H1 (cell line): Measurements from ENCODE around the gene CP. TPM values are rescaled to one million over a fixed set of nuclear protein-coding genes. Genes with fewer than 3 reads are reported as not detected.
A peak's percentile ranks its signal among the peaks of the same experiment; 100 is the strongest.

Experiments used
- CTCF ChIA-PET: fragments of 300-600 bp; sonication (Branson Sonifier 250); formaldehyde crosslinking; loops from one replicate; lab custom pipeline; 2021; ENCODE audit not compliant: partially characterized antibody; lab: Charles Lee
- POLR2A ChIA-PET: fragments of 300-600 bp; sonication (Branson Sonifier 250); formaldehyde crosslinking; loops from one replicate; lab custom pipeline; 2021; ENCODE audit warnings: inconsistent platforms; ENCODE audit not compliant: partially characterized antibody; lab: Charles Lee
- DNase-seq, 2 experiments: peaks; one replicate each; pipeline versions ENCODE4 v3.0.0 to v3.0.0-alpha.2; 2010 to 2022; ENCODE audit warnings: low spot score in 2 of 2, low read depth in 1 of 2, mixed read lengths in 1 of 2
- FAIRE-seq: peaks from 2 replicates; lab custom pipeline; 2011; peaks lifted over from hg19 to GRCh38; lab: Jason Lieb, UNC
- H2AFZ ChIP-seq: 2 replicates; pipeline ENCODE4 v1.8.1; 2012; ENCODE audit warnings: low read length, inconsistent platforms
- H2AK5ac ChIP-seq: 2 replicates; pipeline ENCODE4 v1.6.1; 2013; ENCODE audit warnings: low read depth, low read length
- H2BK120ac ChIP-seq: replicated peaks from 2 replicates; pipeline ENCODE3; 2013; ENCODE audit warnings: low read depth, low read length, inconsistent platforms
- H2BK12ac ChIP-seq: 2 replicates; pipeline ENCODE4 v1.6.1; 2013; ENCODE audit warnings: low read depth, low read length
- H2BK15ac ChIP-seq: 2 replicates; pipeline ENCODE4 v1.6.1; 2013; ENCODE audit warnings: low read length
- H2BK20ac ChIP-seq: 2 replicates; pipeline ENCODE4 v1.6.1; 2013; ENCODE audit warnings: low read length
- H2BK5ac ChIP-seq: 2 replicates; pipeline ENCODE4 v1.6.1; 2013; ENCODE audit warnings: low read depth, low read length
- H3K14ac ChIP-seq: 2 replicates; pipeline ENCODE4 v1.6.1; 2013; ENCODE audit warnings: inconsistent platforms; ENCODE audit not compliant: insufficient read length
- H3K18ac ChIP-seq: 2 replicates; pipeline ENCODE4 v1.6.1; 2013; ENCODE audit warnings: low read length; ENCODE audit errors: extremely low read depth
- H3K23ac ChIP-seq: 2 replicates; pipeline ENCODE4 v1.6.1; 2013; ENCODE audit warnings: inconsistent platforms; ENCODE audit not compliant: insufficient read length
- H3K23me2 ChIP-seq: 2 replicates; pipeline ENCODE4 v1.6.1; 2013; ENCODE audit warnings: low read depth, low read length
- H3K27ac ChIP-seq: 2 replicates; pipeline ENCODE4 v1.6.1; 2011; ENCODE audit warnings: low read depth, low read length, inconsistent platforms
- H3K27me3 ChIP-seq, 4 experiments: replicated peaks in 1 of 4; 1 replicate in 1 of 4; 2 replicates in 3 of 4; pipeline versions ENCODE4 v1.6.1 to v1.8.1; 2011 to 2013; ENCODE audit warnings: low read length in 3 of 4, mild to moderate bottlenecking in 3 of 4, inconsistent platforms in 2 of 4, mixed read lengths in 2 of 4, moderate library complexity in 1 of 4; ENCODE audit not compliant: control insufficient read depth in 3 of 4, insufficient read depth in 3 of 4; ENCODE audit errors: extremely low read depth in 1 of 4
- H3K36me3 ChIP-seq, 4 experiments: 2 replicates each; pipeline versions ENCODE4 v1.6.1 to v1.8.1; 2011 to 2013; ENCODE audit warnings: mild to moderate bottlenecking in 4 of 4, low read length in 3 of 4, moderate library complexity in 2 of 4, control low read depth in 1 of 4, inconsistent platforms in 1 of 4; ENCODE audit not compliant: insufficient read depth in 4 of 4, control insufficient read depth in 2 of 4
- H3K4ac ChIP-seq: replicated peaks from 2 replicates; pipeline ENCODE3; 2013; ENCODE audit warnings: low read length, low read depth, mixed read lengths, inconsistent platforms; ENCODE audit not compliant: insufficient read length
- H3K4me1 ChIP-seq, 4 experiments: replicated peaks in 1 of 4; 1 replicate in 1 of 4; 2 replicates in 3 of 4; pipeline versions ENCODE4 v1.6.1 to v1.8.1; 2011 to 2013; ENCODE audit warnings: low read length in 3 of 4, inconsistent platforms in 2 of 4, mixed read lengths in 1 of 4; ENCODE audit not compliant: insufficient read depth in 4 of 4, control insufficient read depth in 3 of 4
- H3K4me2 ChIP-seq, 2 experiments: 2 replicates each; pipeline versions ENCODE4 v1.6.1 to v1.8.1; 2011 to 2013; ENCODE audit warnings: low read depth in 2 of 2, low read length in 2 of 2, control low read depth in 1 of 2, inconsistent platforms in 1 of 2, mild to moderate bottlenecking in 1 of 2; ENCODE audit not compliant: insufficient read depth in 1 of 2
- H3K4me3 ChIP-seq, 4 experiments: fragments of 200-600, 300-600 bp in 1 of 4; sonication (generic), shearing (Covaris generic), sonication (Bioruptor Twin) in 1 of 4; 2 replicates each; pipeline versions ENCODE4 v1.5.1 to v1.8.1; 2011 to 2016; ENCODE audit warnings: low read length in 4 of 4, low read depth in 3 of 4, control low read depth in 2 of 4, inconsistent platforms in 2 of 4, mild to moderate bottlenecking in 2 of 4, mixed read lengths in 1 of 4, moderate library complexity in 1 of 4; ENCODE audit not compliant: insufficient read depth in 2 of 4; ENCODE audit errors: extremely low read depth in 1 of 4
- H3K56ac ChIP-seq: replicated peaks from 2 replicates; pipeline ENCODE3; 2013; ENCODE audit warnings: low read depth, mild to moderate bottlenecking, mixed read lengths, low read length, inconsistent platforms; ENCODE audit not compliant: insufficient read length
- H3K79me1 ChIP-seq: 2 replicates; pipeline ENCODE4 v1.6.1; 2013; ENCODE audit warnings: low read depth, low read length, control low read depth
- H3K79me2 ChIP-seq, 2 experiments: 2 replicates each; pipeline versions ENCODE4 v1.6.1 to v1.8.1; 2012 to 2013; ENCODE audit warnings: low read length in 2 of 2, mild to moderate bottlenecking in 2 of 2, inconsistent platforms in 1 of 2; ENCODE audit not compliant: insufficient read depth in 2 of 2, control insufficient read depth in 1 of 2
- H3K9ac ChIP-seq, 4 experiments: replicated peaks in 1 of 4; 1 replicate in 1 of 4; 2 replicates in 3 of 4; pipeline versions ENCODE4 v1.6.1 to v1.8.1; 2011 to 2013; ENCODE audit warnings: low read depth in 3 of 4, low read length in 3 of 4, control low read depth in 2 of 4, mild to moderate bottlenecking in 2 of 4, moderate library complexity in 2 of 4, inconsistent platforms in 1 of 4; ENCODE audit errors: extremely low read depth in 1 of 4
- H3K9me3 ChIP-seq, 2 experiments: 2 replicates each; pipeline versions ENCODE4 v1.6.1 to v1.8.1; 2012 to 2013; ENCODE audit warnings: mild to moderate bottlenecking in 2 of 2, moderate library complexity in 2 of 2, control low read depth in 1 of 2, inconsistent platforms in 1 of 2, low read depth in 1 of 2, low read length in 1 of 2, mixed read lengths in 1 of 2; ENCODE audit not compliant: insufficient read depth in 2 of 2
- H4K20me1 ChIP-seq, 2 experiments: replicated peaks in 1 of 2; 2 replicates each; pipeline versions ENCODE3 to v1.8.1; 2011 to 2013; ENCODE audit warnings: inconsistent platforms in 2 of 2, low read length in 2 of 2, mild to moderate bottlenecking in 1 of 2; ENCODE audit not compliant: insufficient read depth in 2 of 2, control insufficient read depth in 1 of 2
- H4K5ac ChIP-seq: 2 replicates; pipeline ENCODE4 v1.6.1; 2013; ENCODE audit warnings: low read length, low read depth, mixed read lengths, inconsistent platforms; ENCODE audit not compliant: insufficient read length
- H4K8ac ChIP-seq: 2 replicates; pipeline ENCODE4 v1.8.0; 2013; ENCODE audit warnings: mild to moderate bottlenecking, moderate library complexity, low read length, inconsistent platforms; ENCODE audit not compliant: insufficient read depth; ENCODE audit errors: extremely low read depth
- H4K91ac ChIP-seq: replicated peaks from 2 replicates; pipeline ENCODE3; 2013; ENCODE audit warnings: low read length, mixed read lengths, inconsistent platforms; ENCODE audit not compliant: insufficient read length
- BACH1 ChIP-seq: IDR thresholded peaks from 2 replicates; pipeline ENCODE4 v1.6.1; 2012; ENCODE audit warnings: low read length, improper control_type of control experiment
- BCL11A ChIP-seq, 2 experiments: IDR thresholded peaks; one replicate each; pipeline ENCODE4 v1.6.1; 2011; ENCODE audit warnings: low read depth in 2 of 2, low read length in 2 of 2, mild to moderate bottlenecking in 2 of 2
- CBX5 ChIP-seq: fragments of 300-800, 300-1000 bp; sonication (generic); IDR thresholded peaks from 2 replicates; pipeline ENCODE4 v1.7.1; 2016; ENCODE audit warnings: antibody characterized with exemption, low read length, low read depth
- CHD1 ChIP-seq: IDR thresholded peaks from 2 replicates; pipeline ENCODE4 v1.6.1; 2012; ENCODE audit warnings: low read depth, low read length, improper control_type of control experiment
- HDAC2 ChIP-seq, 2 experiments: fragments of 300-600 bp in 1 of 2; sonication (generic) in 1 of 2; IDR thresholded peaks; 2 replicates each; pipeline ENCODE4 v1.6.1; 2011 to 2012; ENCODE audit warnings: low read depth in 2 of 2, low read length in 2 of 2, mild to moderate bottlenecking in 2 of 2, moderate library complexity in 2 of 2, borderline replicate concordance in 1 of 2, inconsistent platforms in 1 of 2
- KDM1A ChIP-seq: fragments of 200-600, 300-600 bp; sonication (generic); IDR thresholded peaks from 2 replicates; pipeline ENCODE4 v1.7.1; 2016; ENCODE audit warnings: mild to moderate bottlenecking, low read length, borderline replicate concordance
- KDM4A ChIP-seq: IDR thresholded peaks from one replicate; pipeline ENCODE4 v1.7.1; 2012; ENCODE audit warnings: low read depth, mild to moderate bottlenecking, moderate library complexity, low read length, inconsistent platforms; ENCODE audit not compliant: severe bottlenecking
- RAD21 ChIP-seq, 2 experiments: IDR thresholded peaks in 1 of 2; conservative IDR thresholded peaks in 1 of 2; 2 replicates each; pipeline ENCODE4 v1.6.1; 2011; ENCODE audit warnings: low read depth in 2 of 2, low read length in 2 of 2, improper control_type of control experiment in 1 of 2, inconsistent platforms in 1 of 2, mild to moderate bottlenecking in 1 of 2, moderate library complexity in 1 of 2
- RNF2 ChIP-seq: fragments of 200-900, 300-1000 bp; sonication (generic); IDR thresholded peaks from 2 replicates; pipeline ENCODE4 v1.7.1; 2016; ENCODE audit warnings: borderline replicate concordance, low read depth, mild to moderate bottlenecking, antibody characterized with exemption, low read length; ENCODE audit not compliant: poor library complexity, severe bottlenecking; ENCODE audit errors: missing control alignments
- WGBS, 2 experiments: shearing (Covaris generic) in 1 of 2; methylation state at CpG; one replicate each; pipeline versions ENCODE4 v1.1.6 to v1.1.7; 2013 to 2015; ENCODE audit warnings: low lambda C conversion rate in 2 of 2, mixed read lengths in 2 of 2, inconsistent platforms in 1 of 2, low coverage in 1 of 2, missing lambda C conversion rate in 1 of 2; ENCODE audit not compliant: insufficient replicate concordance in 2 of 2, insufficient coverage in 1 of 2, insufficient read length in 1 of 2; ENCODE audit errors: extremely low coverage in 1 of 2, missing lambda C conversion rate in 1 of 2; 5-methylcytosine and 5-hydroxymethylcytosine counted together
- polyA plus RNA-seq, 7 experiments: library from polyadenylated mRNA; depleted of rRNA in 3 of 7; stranded (reverse) in 5 of 7; unstranded in 2 of 7; fragments of >200 nt in 5 of 7; fragments of 200-250 nt in 2 of 7; gene quantifications; 1 replicate in 5 of 7; 2 replicates in 1 of 7; 4 replicates in 1 of 7; pipeline versions ENCODE4 v1.2.1 to v1.2.3, GENCODE V29; 2011 to 2013; ENCODE audit warnings: missing spikeins in 2 of 7, mixed read lengths in 2 of 7
- total RNA-seq: library from RNA; stranded (reverse); fragmentation: NEBNext Ultra II Directional; extraction: Animal tissue kit (Norgen Biotek cat#: 25700); gene quantifications from 2 replicates; pipeline ENCODE4 v1.2.1, GENCODE V29; 2021

CP gene
- total and polyA plus RNA-seq, 2 of the 8 experiments (the other 6 are each of a cell fraction or from before 2014, with no cell fraction given) = 0.32 to 2.6 TPM

- Histone ChIP-seq H2BK12ac (no peak overlapping the region), H3K4me3 (no peak overlapping the region), H3K4me1 (peaks cover 0 to under 1% (median 0%) of the 10 kb centered on the region in 4 experiments; a peak in 1 of 7 replicates), H3K18ac (no peak overlapping the region), H3K27me3 (no peaks in the 10 kb centered on the region), H4K20me1 (no peaks in the 10 kb centered on the region), H3K23me2 (no peaks in the 10 kb centered on the region), H2BK20ac (no peak overlapping the region), H2AK5ac (no peak overlapping the region), H3K27ac (no peak overlapping the region), H3K56ac (no peak overlapping the region), H3K4ac (no peak overlapping the region), H3K23ac (no peak overlapping the region), H3K9me3 (no peaks in the 10 kb centered on the region), H2BK5ac (no peak overlapping the region), H4K8ac (no peak overlapping the region), H3K36me3 (no peaks in the 10 kb centered on the region), H3K79me2 (no peaks in the 10 kb centered on the region), H4K5ac (no peak overlapping the region), H3K9ac (no peak overlapping the region), H3K14ac (no peak overlapping the region), H2BK15ac (no peak overlapping the region), H4K91ac (no peak overlapping the region), H3K79me1 (no peaks in the 10 kb centered on the region), H3K4me2 (no peak overlapping the region), H2BK120ac (no peak overlapping the region), H2AFZ (peak overlapping the region; percentile 15; the same call in 1 of the 2 replicates)
- ChIA-PET POLR2A (no interaction called here), CTCF (no interaction called here)
- TF ChIP-seq KDM4A (no peak), BACH1 (no peak), RAD21 (IDR thresholded peaks at IDR 0.05 in 1 of 2, conservative IDR thresholded peaks at IDR 0.05 in 1 of 2; ENCODE audit: low read depth in 2 of 2, low read length in 2 of 2) (no peak), CHD1 (no peak), CBX5 (no peak), RNF2 (no peak), HDAC2 (IDR thresholded peaks at IDR 0.05; ENCODE audit: borderline replicate concordance in 1 of 2, low read depth in 2 of 2, low read length in 2 of 2) (no peak), KDM1A (no peak), BCL11A (IDR thresholded peaks at IDR 0.05; ENCODE audit: low read depth in 2 of 2, low read length in 2 of 2) (no peak)
- DNase-seq (no peak), FAIRE-seq (no peak)
- WGBS, 2 experiments = 80 to 89% methylated on average over 1 to 4 of the region's 4 CpGs
Measured at GRCh38 chr3:149209431-149209830, 12.2 kb downstream of the CP start.
